PC-9 (cell line): ENCODE results near the gene TTC39B. TPM values are rescaled to one million over a fixed set of nuclear protein-coding genes. Genes with fewer than 3 reads are reported as not detected.

Source experiments
- BruUV-seq: library from RNA; stranded (reverse); fragments of 400-500 nt; replicated peaks from 2 replicates; lab custom pipeline; 2021; lab: Mats Ljungman, UMichigan
- CTCF ChIA-PET: fragments of 300-600 bp; sonication (Branson Sonifier 250); formaldehyde crosslinking; loops from one replicate; lab custom pipeline; 2022; ENCODE audit warnings: antibody characterized with exemption; lab: Charles Lee
- POLR2A ChIA-PET: fragments of 300-600 bp; sonication (Branson Sonifier 250); formaldehyde crosslinking; loops from one replicate; lab custom pipeline; 2022; ENCODE audit warnings: antibody characterized with exemption; ENCODE audit not compliant: unreplicated experiment; lab: Charles Lee
- DNase-seq, 2 experiments: peaks; one replicate each; pipeline versions ENCODE4 v3.0.0 to v3.0.0-alpha.2; 2015 to 2022; ENCODE audit warnings: mixed read lengths in 1 of 2
- H2AFZ ChIP-seq: fragments of 200-600 bp; sonication (generic); 2 replicates; pipeline ENCODE4 v1.8.1; 2017; ENCODE audit warnings: antibody characterized with exemption
- H3F3A ChIP-seq: fragments of 200-600 bp; sonication (generic); 2 replicates; pipeline ENCODE4 v1.8.1; 2017; ENCODE audit warnings: antibody characterized with exemption, mild to moderate bottlenecking, low read depth; ENCODE audit not compliant: insufficient read depth
- H3K27ac ChIP-seq: fragments of 200-600 bp; sonication (generic); 2 replicates; pipeline ENCODE4 v1.6.1; 2016; ENCODE audit warnings: mixed run types
- H3K27me3 ChIP-seq: fragments of 200-600 bp; sonication (generic); 2 replicates; pipeline ENCODE4 v1.6.1; 2016; ENCODE audit warnings: low read depth, mixed run types; ENCODE audit not compliant: insufficient read depth
- H3K36me3 ChIP-seq: fragments of 200-600 bp; sonication (generic); 2 replicates; pipeline ENCODE4 v1.6.1; 2016; ENCODE audit warnings: low read depth, mixed run types
- H3K4me1 ChIP-seq: fragments of 200-600 bp; sonication (generic); replicated peaks from 2 replicates; pipeline ENCODE4 v1.6.1; 2016; ENCODE audit warnings: mixed run types; ENCODE audit not compliant: insufficient read depth
- H3K4me2 ChIP-seq: fragments of 200-600 bp; sonication (generic); 2 replicates; pipeline ENCODE4 v1.6.1; 2017; ENCODE audit warnings: mixed run types
- H3K4me3 ChIP-seq: fragments of 200-600 bp; sonication (generic); 2 replicates; pipeline ENCODE4 v1.6.1; 2016; ENCODE audit warnings: mixed run types
- H3K79me2 ChIP-seq: fragments of 200-600 bp; sonication (generic); 2 replicates; pipeline ENCODE4 v1.6.1; 2017; ENCODE audit warnings: low read depth, mixed run types
- H3K9me2 ChIP-seq: fragments of 200-600 bp; sonication (generic); 2 replicates; pipeline ENCODE4 v1.8.1; 2017; ENCODE audit warnings: mild to moderate bottlenecking; ENCODE audit not compliant: insufficient read depth
- H3K9me3 ChIP-seq: fragments of 200-600 bp; sonication (generic); 2 replicates; pipeline ENCODE4 v1.8.1; 2016; ENCODE audit warnings: low read depth; ENCODE audit not compliant: insufficient read depth
- H4K20me1 ChIP-seq: fragments of 200-600 bp; sonication (generic); 2 replicates; pipeline ENCODE4 v1.8.1; 2017; ENCODE audit not compliant: insufficient read depth
- EZH2 ChIP-seq: fragments of 200-600 bp; sonication (generic); IDR thresholded peaks from 2 replicates; pipeline ENCODE4 v1.8.0; 2017; ENCODE audit warnings: antibody characterized with exemption, low read depth
- intact Hi-C: fragments of 100-400 bp; cut with micrococcal nuclease; formaldehyde crosslinking; loops from one replicate; pipeline ENCODE4 v1.10.0; 2022; ENCODE audit not compliant: unreplicated experiment
- total RNA-seq: library from RNA; stranded (reverse); gene quantifications from 2 replicates; pipeline ENCODE4 v1.2.3, GENCODE V29; 2021
- TF ChIP-seq, protein P1 (sequence below): fragments of 200-600 bp; sonication (generic); conservative IDR thresholded peaks from 2 replicates; pipeline ENCODE4 v1.6.1; 2017; ENCODE audit warnings: mixed run types, antibody characterized with exemption, mild to moderate bottlenecking, moderate library complexity

Gene TTC39B
- total RNA-seq, 1 experiment from 2014 or later, result 8.8 TPM

DNA sequence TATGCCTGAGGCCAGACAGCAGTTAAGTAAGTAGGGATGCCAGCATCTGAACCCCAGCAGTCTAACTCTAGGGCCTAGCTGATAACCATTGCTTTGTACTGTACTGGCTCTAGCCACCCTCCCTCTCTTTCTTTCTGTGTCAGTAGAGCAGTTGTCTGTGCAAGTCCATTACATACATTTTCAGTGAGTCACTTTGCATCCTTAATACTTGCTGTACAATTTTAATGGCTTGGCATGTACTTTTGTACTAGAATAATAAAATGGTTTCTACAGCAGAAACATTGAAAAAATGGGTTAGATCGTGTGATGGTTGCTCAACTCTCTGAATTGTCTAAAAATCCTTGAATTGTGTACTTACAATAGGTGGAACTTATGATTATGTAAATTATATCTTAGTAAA lies 1.5 kb upstream of the TTC39B start:
- H2AFZ ChIP-seq, result no peak overlapping the region
- H4K20me1 ChIP-seq, result no peaks in the 10 kb centered on the region
- peaks cover 12% of the 10 kb centered on the region for H3K4me1 ChIP-seq
- TF ChIP-seq, protein P1, sequence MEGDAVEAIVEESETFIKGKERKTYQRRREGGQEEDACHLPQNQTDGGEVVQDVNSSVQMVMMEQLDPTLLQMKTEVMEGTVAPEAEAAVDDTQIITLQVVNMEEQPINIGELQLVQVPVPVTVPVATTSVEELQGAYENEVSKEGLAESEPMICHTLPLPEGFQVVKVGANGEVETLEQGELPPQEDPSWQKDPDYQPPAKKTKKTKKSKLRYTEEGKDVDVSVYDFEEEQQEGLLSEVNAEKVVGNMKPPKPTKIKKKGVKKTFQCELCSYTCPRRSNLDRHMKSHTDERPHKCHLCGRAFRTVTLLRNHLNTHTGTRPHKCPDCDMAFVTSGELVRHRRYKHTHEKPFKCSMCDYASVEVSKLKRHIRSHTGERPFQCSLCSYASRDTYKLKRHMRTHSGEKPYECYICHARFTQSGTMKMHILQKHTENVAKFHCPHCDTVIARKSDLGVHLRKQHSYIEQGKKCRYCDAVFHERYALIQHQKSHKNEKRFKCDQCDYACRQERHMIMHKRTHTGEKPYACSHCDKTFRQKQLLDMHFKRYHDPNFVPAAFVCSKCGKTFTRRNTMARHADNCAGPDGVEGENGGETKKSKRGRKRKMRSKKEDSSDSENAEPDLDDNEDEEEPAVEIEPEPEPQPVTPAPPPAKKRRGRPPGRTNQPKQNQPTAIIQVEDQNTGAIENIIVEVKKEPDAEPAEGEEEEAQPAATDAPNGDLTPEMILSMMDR, result no peak
- no peak for TF ChIP-seq EZH2
- H3K27me3 ChIP-seq, result no peaks in the 10 kb centered on the region
- H3F3A ChIP-seq, result 0 out of 2 replicates have a peak, but pooled peaks cover 15% of the 10 kb centered on the region
- ChIA-PET POLR2A (no interaction called here), CTCF (no interaction called here)
- intact Hi-C loops, result loop anchor here (5.0 kb wide), 1 partner anchor 114 kb away; the partner anchor contains the start of gene SNAPC3
- no TSS peak for BruUV-seq
- no peaks in the 10 kb centered on the region for H3K36me3 ChIP-seq
- H3K79me2 ChIP-seq, result no peaks in the 10 kb centered on the region
- no peak for DNase-seq
- no peaks in the 10 kb centered on the region for H3K9me2 ChIP-seq
- no peak overlapping the region for H3K4me3 ChIP-seq
- H3K27ac ChIP-seq, result no peak overlapping the region
- H3K4me2 ChIP-seq, result no peak overlapping the region
- H3K9me3 ChIP-seq, result no peaks in the 10 kb centered on the region

DNA sequence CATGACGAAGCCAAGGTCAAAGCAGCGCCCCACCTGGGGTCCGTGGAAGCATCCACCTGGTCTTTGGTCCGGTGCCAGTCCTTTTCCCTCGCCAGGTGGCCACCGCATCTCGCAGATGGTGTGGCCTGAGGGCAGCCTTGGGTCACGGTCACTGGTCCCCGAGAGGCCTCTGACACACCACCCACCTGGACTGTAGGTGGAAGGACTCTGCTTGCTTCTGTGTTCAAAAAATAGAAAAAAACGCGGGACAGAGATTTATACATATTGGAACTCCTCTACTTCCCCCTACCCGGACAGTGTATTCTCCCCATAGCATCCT lies 466 bp upstream of the TTC39B start:
- CTCF ChIA-PET, result interaction anchor here (0.7 kb wide), 2 partner anchors 12 to 32 kb away, joined by 4 read pairs; no protein-coding TSS in a partner anchor
- peaks cover 12% of the 10 kb centered on the region for H3K4me1 ChIP-seq
- POLR2A ChIA-PET, result no interaction called here
- no peak overlapping the region for H3K27ac ChIP-seq
- H3F3A ChIP-seq, result 0 out of 2 replicates have a peak, but pooled peaks cover 15% of the 10 kb centered on the region
- H3K9me3 ChIP-seq, result no peaks in the 10 kb centered on the region
- H3K36me3 ChIP-seq, result no peaks in the 10 kb centered on the region
- no peaks in the 10 kb centered on the region for H4K20me1 ChIP-seq
- H2AFZ ChIP-seq, result peak overlapping the region; percentile 77; the same call in 1 of the 2 replicates
- H3K4me3 ChIP-seq, result peak overlapping the region; percentile 87
- H3K27me3 ChIP-seq, result no peaks in the 10 kb centered on the region
- BruUV-seq, result no TSS peak
- no peaks in the 10 kb centered on the region for H3K9me2 ChIP-seq
- TF ChIP-seq EZH2, result no peak
- TF ChIP-seq, protein P1, result no peak
- intact Hi-C loops, result loop anchor here (5.0 kb wide), 1 partner anchor 115 kb away; the partner anchor contains the start of gene SNAPC3
- H3K79me2 ChIP-seq, result no peaks in the 10 kb centered on the region
- no peak for DNase-seq
- peak overlapping the region; percentile 81 for H3K4me2 ChIP-seq

DNA sequence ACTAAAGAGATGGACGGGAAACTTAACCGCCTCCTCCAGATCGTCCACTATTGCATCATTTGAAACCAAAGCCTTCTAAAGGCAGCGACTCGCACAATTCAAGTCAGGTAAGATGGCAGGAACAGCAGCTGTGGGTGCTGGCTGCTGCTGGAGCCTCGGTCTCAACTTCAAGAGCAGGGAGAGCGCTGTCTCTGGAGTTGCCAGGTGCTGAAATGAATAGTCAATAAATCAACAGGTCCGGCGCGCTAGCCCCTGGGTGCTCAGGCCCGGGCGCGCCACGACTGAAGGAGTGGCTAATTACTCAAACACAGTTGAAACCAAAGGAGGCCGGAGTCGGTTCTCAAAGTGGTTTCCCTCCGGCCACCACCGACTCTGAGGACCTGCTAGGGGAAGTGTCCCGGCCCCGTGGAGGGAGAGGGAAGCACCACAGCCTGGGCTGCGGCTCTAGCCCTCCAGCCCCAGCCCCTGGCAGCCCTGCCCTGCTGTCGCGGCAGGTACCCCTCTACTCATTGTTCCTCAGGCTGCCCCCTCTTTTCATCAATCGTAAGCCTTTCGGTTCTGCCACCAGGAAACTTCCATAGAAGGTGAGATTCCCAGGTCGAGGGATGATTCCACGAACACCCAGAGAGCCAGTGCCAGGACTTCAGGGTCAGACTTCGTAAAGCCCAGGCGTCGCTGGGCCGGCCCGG lies 804 bp downstream of the TTC39B start:
- BruUV-seq, result no TSS peak
- H2AFZ ChIP-seq, result peak overlapping the region; percentile 92
- intact Hi-C loops, result loop anchor here (5.0 kb wide), 1 partner anchor 116 kb away; the partner anchor contains the start of gene SNAPC3
- no peaks in the 10 kb centered on the region for H3K9me3 ChIP-seq
- peak overlapping the region; percentile 87 for H3K4me3 ChIP-seq
- ChIA-PET CTCF (no interaction called here), POLR2A (interaction anchor here (0.6 kb wide), 1 partner anchor 1100 kb away, joined by 13 read pairs; no protein-coding TSS in a partner anchor)
- peak overlapping the region; percentile 81 for H3K4me2 ChIP-seq
- H3K27ac ChIP-seq, result peak overlapping the region; percentile 65
- no peak for TF ChIP-seq EZH2
- TF ChIP-seq, protein P1, result no peak
- no peaks in the 10 kb centered on the region for H4K20me1 ChIP-seq
- H3K9me2 ChIP-seq, result no peaks in the 10 kb centered on the region
- H3K36me3 ChIP-seq, result no peaks in the 10 kb centered on the region
- peaks cover 9% of the 10 kb centered on the region; the same call in 1 of the 2 replicates for H3K4me1 ChIP-seq
- H3K79me2 ChIP-seq, result no peaks in the 10 kb centered on the region
- 0 out of 2 replicates have a peak, but pooled peaks cover 15% of the 10 kb centered on the region for H3F3A ChIP-seq
- DNase-seq, result peak; percentile 62 to 64
- no peaks in the 10 kb centered on the region for H3K27me3 ChIP-seq
